Lower leg skin (tissue), 3 donors: ENCODE measurements around the gene MIEN1.

ENCODE experiments used
- POLR2A ChIP-seq, 2 donors: fragments of 450-650 bp; IDR thresholded peaks; one replicate each; pipeline ENCODE4 v1.6.1; 2016 to 2017; ENCODE audit warnings: antibody characterized with exemption in 2 of 2, mild to moderate bottlenecking in 1 of 2, moderate library complexity in 1 of 2
- TF ChIP-seq, protein P1 (sequence below), 3 donors: fragments of 450-650 bp; IDR thresholded peaks; one replicate each; pipeline ENCODE4 v1.5.1; 2016; ENCODE audit warnings: antibody characterized with exemption in 3 of 3, mild to moderate bottlenecking in 3 of 3, moderate library complexity in 2 of 3

- TF ChIP-seq, protein P1, sequence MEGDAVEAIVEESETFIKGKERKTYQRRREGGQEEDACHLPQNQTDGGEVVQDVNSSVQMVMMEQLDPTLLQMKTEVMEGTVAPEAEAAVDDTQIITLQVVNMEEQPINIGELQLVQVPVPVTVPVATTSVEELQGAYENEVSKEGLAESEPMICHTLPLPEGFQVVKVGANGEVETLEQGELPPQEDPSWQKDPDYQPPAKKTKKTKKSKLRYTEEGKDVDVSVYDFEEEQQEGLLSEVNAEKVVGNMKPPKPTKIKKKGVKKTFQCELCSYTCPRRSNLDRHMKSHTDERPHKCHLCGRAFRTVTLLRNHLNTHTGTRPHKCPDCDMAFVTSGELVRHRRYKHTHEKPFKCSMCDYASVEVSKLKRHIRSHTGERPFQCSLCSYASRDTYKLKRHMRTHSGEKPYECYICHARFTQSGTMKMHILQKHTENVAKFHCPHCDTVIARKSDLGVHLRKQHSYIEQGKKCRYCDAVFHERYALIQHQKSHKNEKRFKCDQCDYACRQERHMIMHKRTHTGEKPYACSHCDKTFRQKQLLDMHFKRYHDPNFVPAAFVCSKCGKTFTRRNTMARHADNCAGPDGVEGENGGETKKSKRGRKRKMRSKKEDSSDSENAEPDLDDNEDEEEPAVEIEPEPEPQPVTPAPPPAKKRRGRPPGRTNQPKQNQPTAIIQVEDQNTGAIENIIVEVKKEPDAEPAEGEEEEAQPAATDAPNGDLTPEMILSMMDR (IDR thresholded peaks at IDR 0.05) = no peak
- TF ChIP-seq POLR2A (IDR thresholded peaks at IDR 0.05) = no peak
Measured at GRCh38 chr17:39705786-39706348, 24.5 kb downstream of the MIEN1 start.
